GM18502 (cell line): ENCODE data around the gene PDILT.
"Not testable (repeated sequence)": the region's sequence is repeated elsewhere in the genome, so short reads cannot be mapped to it uniquely, and the experiment has no call there.

Experiments
- ATAC-seq: cut with Tn5 transposase; IDR thresholded peaks from one replicate; pipeline ENCODE4 v1.9.1; 2021; ENCODE audit warnings: mild to moderate bottlenecking; ENCODE audit not compliant: unreplicated experiment, poor library complexity

Gene PDILT

GRCh38 chr16:20326321-20326720, 78.2 kb downstream of the PDILT start:
- no peak for ATAC-seq

GRCh38 chr16:20325005-20325404, 79.5 kb downstream of the PDILT start:
- ATAC-seq = no peak

- no peak for ATAC-seq
Measured at GRCh38 chr16:20323591-20324117, 80.9 kb downstream of the PDILT start.

GRCh38 chr16:20322696-20323095, 81.8 kb downstream of the PDILT start:
- ATAC-seq = no peak

GRCh38 chr16:20321671-20322070, 82.9 kb downstream of the PDILT start:
- no peak for ATAC-seq

- not testable (repeated sequence) for ATAC-seq
Measured at GRCh38 chr16:20321051-20321450, 83.5 kb downstream of the PDILT start.

- ATAC-seq = no peak
Measured at GRCh38 chr16:20320592-20320991, 83.9 kb downstream of the PDILT start.

GRCh38 chr16:20320178-20320577, 84.4 kb downstream of the PDILT start:
- no peak for ATAC-seq

- ATAC-seq = no peak
Measured at GRCh38 chr16:20319406-20319805, 85.1 kb downstream of the PDILT start.

- no peak for ATAC-seq
Measured at GRCh38 chr16:20318437-20318836, 86.1 kb downstream of the PDILT start.

GRCh38 chr16:20318006-20318405, 86.5 kb downstream of the PDILT start:
- ATAC-seq = no peak

- no peak for ATAC-seq
Measured at GRCh38 chr16:20317117-20317516, 87.4 kb downstream of the PDILT start.

GRCh38 chr16:20316715-20317114, 87.8 kb downstream of the PDILT start:
- no peak for ATAC-seq

GRCh38 chr16:20315764-20316163, 88.8 kb downstream of the PDILT start:
- no peak for ATAC-seq

- no peak for ATAC-seq
Measured at GRCh38 chr16:20314575-20314974, 90.0 kb downstream of the PDILT start.

- no peak for ATAC-seq
Measured at GRCh38 chr16:20313741-20314140, 90.8 kb downstream of the PDILT start.

GRCh38 chr16:20312536-20313095, 91.9 kb downstream of the PDILT start:
- not testable (repeated sequence) for ATAC-seq

- ATAC-seq = no peak
Measured at GRCh38 chr16:20311548-20311947, 93.0 kb downstream of the PDILT start.

GRCh38 chr16:20310421-20311395, 93.8 kb downstream of the PDILT start:
- ATAC-seq = no peak

GRCh38 chr16:20309786-20310185, 94.8 kb downstream of the PDILT start:
- ATAC-seq = no peak
